Activated CD8-positive, alpha-beta T cell treated with anti-CD3 and anti-CD28 coated beads for 36 hours (primary cell): ENCODE data around the gene RPUSD4. TPM values are rescaled to one million over a fixed set of nuclear protein-coding genes. Genes with fewer than 3 reads are reported as not detected.

Experiments
- ATAC-seq: fragments of 200-7000 bp; cut with Tn5 transposase; one replicate; pipeline ENCODE4 v1.10.0; 2021; ENCODE audit warnings: mild to moderate bottlenecking, moderate library complexity
- CTCF ChIA-PET: fragments of 350-600 bp; sonication (Branson Sonifier 250); formaldehyde crosslinking; loops from one replicate; lab custom pipeline; 2021; ENCODE audit warnings: antibody characterized with exemption; lab: Charles Lee
- POLR2A ChIA-PET: fragments of 350-600 bp; sonication (Branson Sonifier 250); formaldehyde crosslinking; loops from one replicate; lab custom pipeline; 2021; ENCODE audit warnings: antibody characterized with exemption; lab: Charles Lee
- DNase-seq: peaks from one replicate; pipeline ENCODE4 v3.0.0-alpha.2; 2020
- H3K27ac Mint-ChIP-seq: one replicate; pipeline ENCODE4 v1.8.0; 2021; ENCODE audit warnings: mild to moderate bottlenecking, mixed read lengths
- H3K27me3 Mint-ChIP-seq: one replicate; pipeline ENCODE4 v1.8.0; 2021; ENCODE audit warnings: mixed read lengths
- H3K36me3 Mint-ChIP-seq: one replicate; pipeline ENCODE4 v1.8.0; 2021; ENCODE audit warnings: low read depth, mixed read lengths
- H3K4me1 Mint-ChIP-seq: one replicate; pipeline ENCODE4 v1.8.0; 2021; ENCODE audit warnings: low read depth, mixed read lengths
- H3K4me3 Mint-ChIP-seq: one replicate; pipeline ENCODE4 v1.8.0; 2021; ENCODE audit warnings: mild to moderate bottlenecking, moderate library complexity, mixed read lengths
- H3K9me3 Mint-ChIP-seq: one replicate; pipeline ENCODE4 v1.8.0; 2021; ENCODE audit warnings: mixed read lengths
- intact Hi-C: fragments of 100-400 bp; cut with micrococcal nuclease; formaldehyde crosslinking; loops from one replicate; pipeline ENCODE4 v1.10.0; 2022
- total RNA-seq, 2 experiments: library from RNA; stranded (reverse); gene quantifications; one replicate each; pipeline ENCODE4 v1.2.3, GENCODE V29; 2021
- TF ChIP-seq, protein P1 (sequence below): fragments of 200-600 bp; IDR thresholded peaks from one replicate; pipeline ENCODE4 v1.8.0; 2022; ENCODE audit warnings: antibody characterized with exemption, mild to moderate bottlenecking

RPUSD4 gene
- total RNA-seq, 2 experiments from 2014 or later = 38.3 to 43.4 TPM

DNA sequence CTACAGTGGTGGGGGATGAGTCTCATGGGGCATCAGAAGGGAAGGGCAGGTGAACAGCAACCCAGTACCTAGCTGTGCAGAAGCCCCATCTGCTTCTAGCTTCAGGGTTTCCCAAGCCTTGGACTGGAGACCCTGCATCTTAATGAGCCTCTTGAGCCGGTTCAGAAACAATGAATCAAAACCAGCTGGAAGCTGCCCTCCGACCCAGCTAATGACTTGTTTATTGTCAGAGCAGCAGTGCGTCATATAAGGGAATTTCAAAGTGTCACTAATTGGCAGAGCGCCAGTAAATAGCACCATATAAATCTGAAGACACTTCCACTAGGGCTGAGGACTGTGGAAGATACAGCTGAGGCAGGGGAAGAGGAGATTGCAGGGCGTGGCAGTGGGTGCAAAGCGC, 57.5 kb downstream of the RPUSD4 start:
- Mint-ChIP-seq H3K36me3 (no peaks in the 10 kb centered on the region), H3K9me3 (peaks cover 5% of the 10 kb centered on the region), H3K27ac (no peak overlapping the region), H3K27me3 (peaks cover 7% of the 10 kb centered on the region), H3K4me1 (no peaks in the 10 kb centered on the region), H3K4me3 (no peak overlapping the region)
- no peak for ATAC-seq
- intact Hi-C loops = no loop called here
- TF ChIP-seq, protein P1, sequence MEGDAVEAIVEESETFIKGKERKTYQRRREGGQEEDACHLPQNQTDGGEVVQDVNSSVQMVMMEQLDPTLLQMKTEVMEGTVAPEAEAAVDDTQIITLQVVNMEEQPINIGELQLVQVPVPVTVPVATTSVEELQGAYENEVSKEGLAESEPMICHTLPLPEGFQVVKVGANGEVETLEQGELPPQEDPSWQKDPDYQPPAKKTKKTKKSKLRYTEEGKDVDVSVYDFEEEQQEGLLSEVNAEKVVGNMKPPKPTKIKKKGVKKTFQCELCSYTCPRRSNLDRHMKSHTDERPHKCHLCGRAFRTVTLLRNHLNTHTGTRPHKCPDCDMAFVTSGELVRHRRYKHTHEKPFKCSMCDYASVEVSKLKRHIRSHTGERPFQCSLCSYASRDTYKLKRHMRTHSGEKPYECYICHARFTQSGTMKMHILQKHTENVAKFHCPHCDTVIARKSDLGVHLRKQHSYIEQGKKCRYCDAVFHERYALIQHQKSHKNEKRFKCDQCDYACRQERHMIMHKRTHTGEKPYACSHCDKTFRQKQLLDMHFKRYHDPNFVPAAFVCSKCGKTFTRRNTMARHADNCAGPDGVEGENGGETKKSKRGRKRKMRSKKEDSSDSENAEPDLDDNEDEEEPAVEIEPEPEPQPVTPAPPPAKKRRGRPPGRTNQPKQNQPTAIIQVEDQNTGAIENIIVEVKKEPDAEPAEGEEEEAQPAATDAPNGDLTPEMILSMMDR = no peak
- no peak for DNase-seq
- CTCF ChIA-PET = no interaction called here
- POLR2A ChIA-PET = no interaction called here

DNA sequence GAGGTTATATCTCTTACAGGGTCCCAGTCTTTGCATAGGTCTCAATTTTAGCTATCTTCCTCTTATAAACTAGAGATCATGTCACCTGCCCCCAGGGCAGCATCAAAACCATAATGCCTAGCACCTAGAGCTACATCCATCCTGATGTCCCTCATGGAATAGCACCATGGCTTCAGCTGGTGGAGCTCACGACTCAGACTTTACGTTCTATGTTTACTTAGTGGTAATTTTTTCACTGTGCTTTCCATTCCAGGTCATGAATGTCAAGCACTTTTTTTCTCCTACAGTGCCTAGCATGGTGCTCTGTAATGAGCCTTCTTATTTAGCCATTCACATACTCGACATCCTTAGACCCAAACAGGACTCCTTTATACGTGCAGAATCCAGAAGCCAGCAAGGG, 58.4 kb downstream of the RPUSD4 start:
- H3K4me3 Mint-ChIP-seq = no peak overlapping the region
- ChIA-PET POLR2A (no interaction called here), CTCF (interaction anchor here (1.1 kb wide), 1 partner anchor 10 kb away, joined by 3 read pairs; no protein-coding TSS in a partner anchor)
- DNase-seq = no peak
- no peaks in the 10 kb centered on the region for H3K4me1 Mint-ChIP-seq
- H3K27me3 Mint-ChIP-seq = peaks cover 7% of the 10 kb centered on the region
- no peak for ATAC-seq
- H3K27ac Mint-ChIP-seq = no peak overlapping the region
- no peaks in the 10 kb centered on the region for H3K36me3 Mint-ChIP-seq
- intact Hi-C loops = no loop called here
- H3K9me3 Mint-ChIP-seq = peaks cover 5% of the 10 kb centered on the region
- TF ChIP-seq, protein P1 = no peak

DNA sequence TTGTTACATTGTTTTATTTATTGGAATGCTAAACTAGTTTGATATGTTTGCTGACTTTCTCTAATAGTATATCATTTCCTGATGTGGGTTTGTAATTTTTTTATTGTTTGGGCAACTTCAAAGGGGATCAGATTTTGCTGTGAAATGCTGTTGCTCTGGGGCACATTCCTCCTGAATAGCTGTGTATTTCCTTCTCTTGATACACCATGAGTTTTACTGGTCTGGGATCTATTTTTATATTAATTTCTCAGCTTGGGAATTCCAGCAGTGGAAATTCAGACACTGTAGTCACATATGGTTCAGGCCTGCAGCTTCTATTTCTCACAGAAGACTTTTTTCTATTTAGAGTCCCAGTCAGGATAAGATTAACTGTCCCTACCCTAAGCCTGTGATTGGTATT, 58.9 kb downstream of the RPUSD4 start:
- no peak for DNase-seq
- TF ChIP-seq, protein P1 = no peak
- no peaks in the 10 kb centered on the region for H3K4me1 Mint-ChIP-seq
- intact Hi-C loops = no loop called here
- no peak overlapping the region for H3K4me3 Mint-ChIP-seq
- POLR2A ChIA-PET = no interaction called here
- ATAC-seq = no peak
- peaks cover 7% of the 10 kb centered on the region for H3K27me3 Mint-ChIP-seq
- CTCF ChIA-PET = interaction anchor here (1.1 kb wide), 1 partner anchor 10 kb away, joined by 3 read pairs; no protein-coding TSS in a partner anchor
- no peak overlapping the region for H3K27ac Mint-ChIP-seq
- H3K9me3 Mint-ChIP-seq = peaks cover 5% of the 10 kb centered on the region
- no peaks in the 10 kb centered on the region for H3K36me3 Mint-ChIP-seq

DNA sequence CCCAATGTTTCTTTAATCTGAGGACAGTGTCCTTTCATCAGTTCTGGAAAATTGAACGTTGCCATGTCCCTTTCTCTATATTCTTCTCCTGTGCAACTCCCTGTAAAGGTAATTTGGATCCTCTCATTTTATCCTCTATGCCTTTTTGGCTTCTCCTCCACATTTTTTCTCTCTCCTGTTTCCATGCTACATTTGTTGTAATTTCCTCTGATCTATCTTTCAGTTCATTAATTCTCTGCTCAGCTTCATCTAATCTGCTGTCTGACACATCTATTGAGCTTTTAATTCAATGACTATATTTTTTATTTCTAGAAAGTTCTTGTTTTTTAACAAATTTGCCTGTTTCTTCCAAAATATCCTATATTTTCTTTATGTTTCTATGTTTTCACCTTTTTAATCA, 59.3 kb downstream of the RPUSD4 start:
- TF ChIP-seq, protein P1 = no peak

More for the DNA sequence above, 59.3 kb downstream of the RPUSD4 start:
- ATAC-seq = no peak
- no peaks in the 10 kb centered on the region for H3K36me3 Mint-ChIP-seq
- no peaks in the 10 kb centered on the region for H3K4me1 Mint-ChIP-seq
- POLR2A ChIA-PET = no interaction called here
- no peak for DNase-seq
- H3K4me3 Mint-ChIP-seq = no peak overlapping the region
- H3K27ac Mint-ChIP-seq = no peak overlapping the region
- intact Hi-C loops = no loop called here
- peaks cover 7% of the 10 kb centered on the region for H3K27me3 Mint-ChIP-seq
- H3K9me3 Mint-ChIP-seq = peaks cover 5% of the 10 kb centered on the region
- CTCF ChIA-PET = interaction anchor here (1.1 kb wide), 1 partner anchor 11 kb away, joined by 3 read pairs; no protein-coding TSS in a partner anchor

Other genes starting within 250 kb of the RPUSD4 start
- 1 to 10 TPM; 3.2 to 4.0 TPM for gene CDON, start 148.8 kb downstream of the RPUSD4 start, total RNA-seq
- gene FAM118B, start 132 bp upstream of the RPUSD4 start, total RNA-seq = 1 to 10 TPM; 8.9 to 9.5 TPM
- 100 to 1,000 TPM; 127 to 128 TPM for gene SRPRA, start 57.2 kb upstream of the RPUSD4 start, total RNA-seq
- 10 to 100 TPM; 46.0 to 47.3 TPM for gene FOXRED1, start 57.5 kb upstream of the RPUSD4 start, total RNA-seq
- gene TIRAP, start 71.4 kb upstream of the RPUSD4 start, total RNA-seq = 1 to 10 TPM; 4.6 to 4.9 TPM
- 10 to 100 TPM; 17.2 to 18.8 TPM for gene DCPS, start 92.4 kb upstream of the RPUSD4 start, total RNA-seq
- gene ST3GAL4, start 144.0 kb upstream of the RPUSD4 start, total RNA-seq = 10 to 100 TPM; 10.7 to 11.7 TPM